GM21576 (cell line): Measurements from ENCODE around the gene CDH4.
"Not testable (repeated sequence)": the region's sequence is repeated elsewhere in the genome, so short reads cannot be mapped to it uniquely, and the experiment has no call there.

ENCODE experiments used
- ATAC-seq: cut with Tn5 transposase; IDR thresholded peaks from one replicate; pipeline ENCODE4 v1.9.1; 2021; ENCODE audit warnings: mild to moderate bottlenecking, moderate library complexity; ENCODE audit not compliant: unreplicated experiment

The CDH4 gene

GRCh38 chr20:61939691-61940360 is 687.8 kb downstream of the CDH4 start:
- no peak for ATAC-seq

GRCh38 chr20:61940491-61940890 is 688.4 kb downstream of the CDH4 start:
- no peak for ATAC-seq

- ATAC-seq: no peak
Observed at GRCh38 chr20:61940976-61941720, 689.1 kb downstream of the CDH4 start.

- ATAC-seq: no peak
Observed at GRCh38 chr20:61941721-61942405, 689.8 kb downstream of the CDH4 start.

- ATAC-seq: no peak
Observed at GRCh38 chr20:61942526-61942925, 690.5 kb downstream of the CDH4 start.

- not testable (repeated sequence) for ATAC-seq
Observed at GRCh38 chr20:61944967-61945366, 692.9 kb downstream of the CDH4 start.

GRCh38 chr20:61945495-61945894 is 693.4 kb downstream of the CDH4 start:
- ATAC-seq: not testable (repeated sequence)

- ATAC-seq: not testable (repeated sequence)
Observed at GRCh38 chr20:61948056-61948455, 696.0 kb downstream of the CDH4 start.

- ATAC-seq: no peak
Observed at GRCh38 chr20:61948586-61949362, 696.7 kb downstream of the CDH4 start.

GRCh38 chr20:61949363-61949713 is 697.3 kb downstream of the CDH4 start:
- no peak for ATAC-seq

- ATAC-seq: no peak
Observed at GRCh38 chr20:61949714-61950640, 697.9 kb downstream of the CDH4 start.

GRCh38 chr20:61950641-61951071 is 698.6 kb downstream of the CDH4 start:
- no peak for ATAC-seq

- ATAC-seq: no peak
Observed at GRCh38 chr20:61951695-61952533, 699.9 kb downstream of the CDH4 start.

- no peak for ATAC-seq
Observed at GRCh38 chr20:61953037-61954021, 701.3 kb downstream of the CDH4 start.

GRCh38 chr20:61954276-61955021 is 702.4 kb downstream of the CDH4 start:
- no peak for ATAC-seq

GRCh38 chr20:61955668-61956395 is 703.8 kb downstream of the CDH4 start:
- no peak for ATAC-seq
